Esophagus muscularis mucosa (tissue), 4 donors: Measurements from ENCODE around the gene PRICKLE3. TPM values are rescaled to one million over a fixed set of nuclear protein-coding genes. Genes with fewer than 3 reads are reported as not detected.

Experiments used
- DNase-seq: peaks from one replicate; pipeline ENCODE4 v3.0.0-alpha.2; 2017; ENCODE audit errors: extremely low spot score
- H3K27ac ChIP-seq, 4 donors: fragments of 200-600 bp; sonication (generic); replicated peaks in 1 of 4; 1 replicate in 3 of 4; 2 replicates in 1 of 4; pipeline ENCODE4 v1.5.1; 2016 to 2019; ENCODE audit warnings: mild to moderate bottlenecking in 1 of 4
- H3K27me3 ChIP-seq, 4 donors: fragments of 200-600 bp; sonication (generic); one replicate each; pipeline versions ENCODE4 v1.5.1 to v1.6.0; 2016 to 2019
- H3K36me3 ChIP-seq, 4 donors: fragments of 200-600 bp; sonication (generic); one replicate each; pipeline ENCODE4 v1.5.1; 2016 to 2019
- H3K4me1 ChIP-seq, 4 donors: fragments of 200-600 bp; sonication (generic); one replicate each; pipeline ENCODE4 v1.5.1; 2016 to 2019
- H3K4me3 ChIP-seq, 4 donors: fragments of 200-600 bp; sonication (generic); 1 replicate in 2 of 4; 2 replicates in 2 of 4; pipeline ENCODE4 v1.5.1; 2016 to 2019; ENCODE audit warnings: mild to moderate bottlenecking in 4 of 4, moderate library complexity in 1 of 4
- H3K9me3 ChIP-seq, 4 donors: fragments of 200-600 bp; sonication (generic); 1 replicate in 3 of 4; 2 replicates in 1 of 4; pipeline ENCODE4 v1.5.1; 2016 to 2019
- EP300 ChIP-seq: sonication (generic); formaldehyde crosslinking; IDR thresholded peaks from one replicate; pipeline ENCODE4 v1.6.1; 2017; ENCODE audit warnings: antibody characterized with exemption
- POLR2A ChIP-seq: fragments of 450-650 bp; IDR thresholded peaks from one replicate; pipeline ENCODE4 v1.6.1; 2017; ENCODE audit warnings: antibody characterized with exemption, moderate library complexity, mild to moderate bottlenecking, low read depth
- POLR2AphosphoS5 ChIP-seq, 2 donors: sonication (generic); formaldehyde crosslinking; IDR thresholded peaks; one replicate each; pipeline ENCODE4 v1.6.1; 2017; ENCODE audit warnings: antibody characterized with exemption in 2 of 2
- WGBS: methylation state at CpG from one replicate; pipeline ENCODE4 v1.1.5; 2018; 5-methylcytosine and 5-hydroxymethylcytosine counted together
- intact Hi-C: fragments of 100-400 bp; cut with DNase I; formaldehyde crosslinking; loops from one replicate; pipeline ENCODE4 v1.15.1; 2023
- total RNA-seq, 4 donors: library from RNA; depleted of rRNA; stranded (reverse); fragments of >200 nt; gene quantifications; one replicate each; pipeline versions ENCODE4 v1.1.0 to v1.2.1, GENCODE V29; 2016
- TF ChIP-seq, protein P1 (sequence below), 3 experiments: fragments of 200-600 bp in 2 of 3; fragments of 450-650 bp in 1 of 3; sonication (generic) in 2 of 3; IDR thresholded peaks; one replicate each; pipeline ENCODE4 v1.5.1; 2017 to 2019; ENCODE audit warnings: antibody characterized with exemption in 3 of 3, mild to moderate bottlenecking in 2 of 3, moderate library complexity in 1 of 3

PRICKLE3 gene
- total RNA-seq, 4 donors from 2014 or later: 7.6 to 16.2 (median 12.3) TPM

DNA sequence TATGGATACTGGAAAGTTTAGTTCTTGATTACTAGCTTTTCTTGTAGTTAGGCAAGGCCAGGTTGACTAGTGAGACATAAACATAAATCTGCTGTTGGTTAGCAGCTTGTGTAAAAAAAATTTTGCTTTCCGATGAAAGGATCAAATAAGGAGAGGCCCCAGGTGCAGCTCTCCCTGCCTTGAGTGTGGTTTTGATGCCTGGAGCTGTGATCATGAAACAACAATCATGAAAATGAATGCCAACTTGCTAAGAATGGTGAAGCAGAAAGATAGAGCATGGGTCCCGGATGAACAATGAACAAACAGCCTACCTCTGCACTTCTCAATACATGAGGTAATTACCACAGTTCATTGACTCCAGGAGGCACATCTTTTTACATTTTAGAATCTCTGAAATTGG lies 28.2 kb upstream of the PRICKLE3 start:
- 79% methylated on average over 2 of the region's 2 CpGs for WGBS
- no peak for TF ChIP-seq EP300
- H3K27ac ChIP-seq: no peak overlapping the region
- H3K36me3 ChIP-seq: no peaks in the 10 kb centered on the region
- DNase-seq: no peak
- intact Hi-C loops: no loop called here
- no peak overlapping the region for H3K4me3 ChIP-seq
- no peaks in the 10 kb centered on the region for H3K4me1 ChIP-seq
- H3K9me3 ChIP-seq: no peaks in the 10 kb centered on the region
- H3K27me3 ChIP-seq: peaks cover 0 to 8% (median 3%) of the 10 kb centered on the region in 4 donors

DNA sequence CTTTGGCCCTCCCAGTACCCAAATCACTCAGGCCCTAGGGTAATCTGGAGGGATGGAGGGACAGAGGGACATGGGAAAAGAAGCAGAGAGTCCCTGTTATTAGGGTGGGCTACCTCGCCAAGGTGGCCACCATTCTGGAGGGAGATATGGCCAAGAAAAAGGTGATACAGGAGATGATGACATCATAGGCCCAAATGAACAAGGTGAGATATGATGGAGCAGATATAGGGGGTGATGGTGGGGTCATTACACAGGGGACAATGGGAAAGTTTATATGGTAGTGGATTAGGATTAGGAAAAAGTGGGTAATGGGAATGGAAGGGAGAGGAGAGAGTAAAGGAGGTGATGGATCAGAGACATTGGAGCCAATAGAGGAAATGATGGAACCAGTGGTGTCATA lies 26.7 kb upstream of the PRICKLE3 start:
- Histone ChIP-seq H3K36me3 (no peaks in the 10 kb centered on the region), H3K4me1 (no peaks in the 10 kb centered on the region), H3K27me3 (peaks cover 0 to 9% (median 4%) of the 10 kb centered on the region in 4 donors), H3K4me3 (no peak overlapping the region), H3K9me3 (no peaks in the 10 kb centered on the region), H3K27ac (no peak overlapping the region)
- intact Hi-C loops: no loop called here
- no peak for DNase-seq
- TF ChIP-seq, protein P1, sequence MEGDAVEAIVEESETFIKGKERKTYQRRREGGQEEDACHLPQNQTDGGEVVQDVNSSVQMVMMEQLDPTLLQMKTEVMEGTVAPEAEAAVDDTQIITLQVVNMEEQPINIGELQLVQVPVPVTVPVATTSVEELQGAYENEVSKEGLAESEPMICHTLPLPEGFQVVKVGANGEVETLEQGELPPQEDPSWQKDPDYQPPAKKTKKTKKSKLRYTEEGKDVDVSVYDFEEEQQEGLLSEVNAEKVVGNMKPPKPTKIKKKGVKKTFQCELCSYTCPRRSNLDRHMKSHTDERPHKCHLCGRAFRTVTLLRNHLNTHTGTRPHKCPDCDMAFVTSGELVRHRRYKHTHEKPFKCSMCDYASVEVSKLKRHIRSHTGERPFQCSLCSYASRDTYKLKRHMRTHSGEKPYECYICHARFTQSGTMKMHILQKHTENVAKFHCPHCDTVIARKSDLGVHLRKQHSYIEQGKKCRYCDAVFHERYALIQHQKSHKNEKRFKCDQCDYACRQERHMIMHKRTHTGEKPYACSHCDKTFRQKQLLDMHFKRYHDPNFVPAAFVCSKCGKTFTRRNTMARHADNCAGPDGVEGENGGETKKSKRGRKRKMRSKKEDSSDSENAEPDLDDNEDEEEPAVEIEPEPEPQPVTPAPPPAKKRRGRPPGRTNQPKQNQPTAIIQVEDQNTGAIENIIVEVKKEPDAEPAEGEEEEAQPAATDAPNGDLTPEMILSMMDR (IDR thresholded peaks at IDR 0.05): no peak
- no peak for TF ChIP-seq POLR2AphosphoS5 (IDR thresholded peaks at IDR 0.05)
- no peak for TF ChIP-seq EP300
- no peak for TF ChIP-seq POLR2A
- WGBS: 69% methylated on average over 1 of the region's 1 CpG

DNA sequence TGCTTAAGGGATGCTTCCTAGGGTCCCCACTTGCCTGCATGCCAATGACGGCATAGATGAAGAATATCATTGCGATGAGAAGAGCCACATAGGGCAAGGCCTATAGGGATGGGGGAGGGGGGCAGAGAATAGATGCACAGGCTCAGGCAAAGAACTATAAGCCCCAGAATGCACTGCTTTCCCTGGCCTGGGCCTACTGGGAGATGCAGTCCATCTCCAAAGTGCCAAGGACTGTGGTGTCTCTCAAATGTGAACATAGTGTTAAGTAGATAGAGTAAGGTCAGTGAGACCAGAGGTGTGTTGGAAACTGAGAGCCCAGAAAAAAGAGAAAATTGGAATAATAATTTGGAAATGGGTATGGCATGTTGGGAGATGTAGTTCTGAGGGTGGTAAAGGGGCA lies 26.0 kb upstream of the PRICKLE3 start:
- Histone ChIP-seq H3K4me1 (no peaks in the 10 kb centered on the region), H3K9me3 (no peaks in the 10 kb centered on the region), H3K4me3 (no peak overlapping the region), H3K27me3 (peaks cover 0 to 10% (median 4%) of the 10 kb centered on the region in 4 donors), H3K36me3 (no peaks in the 10 kb centered on the region), H3K27ac (no peak overlapping the region)
- WGBS: 96% methylated on average over 2 of the region's 2 CpGs
- TF ChIP-seq, protein P1 (IDR thresholded peaks at IDR 0.05): no peak
- TF ChIP-seq POLR2AphosphoS5 (IDR thresholded peaks at IDR 0.05) (no peak), POLR2A (no peak), EP300 (no peak)
- intact Hi-C loops: no loop called here
- DNase-seq: no peak

DNA sequence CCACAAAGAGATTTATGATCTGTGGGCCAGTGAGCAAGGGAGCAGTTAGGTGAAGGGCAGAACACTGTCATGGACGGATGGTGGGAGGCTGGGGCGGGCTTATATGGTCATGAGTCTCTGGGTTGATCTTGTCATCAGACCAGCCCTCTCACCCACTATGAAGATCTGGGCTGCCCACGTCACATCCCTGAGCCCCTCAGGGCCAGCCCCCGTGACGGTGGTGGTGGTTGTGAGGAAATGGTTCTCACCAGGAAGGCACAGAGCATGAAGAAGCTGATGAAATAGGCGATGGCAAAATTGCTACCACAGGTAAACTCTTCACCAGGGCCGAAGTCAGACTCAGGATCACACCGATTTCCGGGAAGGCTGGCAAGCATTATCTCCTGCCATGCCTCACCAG lies 24.9 kb upstream of the PRICKLE3 start:
- Histone ChIP-seq H3K27ac (no peak overlapping the region), H3K36me3 (no peaks in the 10 kb centered on the region), H3K27me3 (peaks cover 0 to 14% (median 4%) of the 10 kb centered on the region in 4 donors), H3K4me1 (no peaks in the 10 kb centered on the region), H3K4me3 (no peak overlapping the region), H3K9me3 (no peaks in the 10 kb centered on the region)
- intact Hi-C loops: no loop called here
- WGBS: 77% methylated on average over 8 of the region's 9 CpGs
- no peak for TF ChIP-seq POLR2A
- TF ChIP-seq, protein P1 (IDR thresholded peaks at IDR 0.05): no peak
- no peak for DNase-seq

DNA sequence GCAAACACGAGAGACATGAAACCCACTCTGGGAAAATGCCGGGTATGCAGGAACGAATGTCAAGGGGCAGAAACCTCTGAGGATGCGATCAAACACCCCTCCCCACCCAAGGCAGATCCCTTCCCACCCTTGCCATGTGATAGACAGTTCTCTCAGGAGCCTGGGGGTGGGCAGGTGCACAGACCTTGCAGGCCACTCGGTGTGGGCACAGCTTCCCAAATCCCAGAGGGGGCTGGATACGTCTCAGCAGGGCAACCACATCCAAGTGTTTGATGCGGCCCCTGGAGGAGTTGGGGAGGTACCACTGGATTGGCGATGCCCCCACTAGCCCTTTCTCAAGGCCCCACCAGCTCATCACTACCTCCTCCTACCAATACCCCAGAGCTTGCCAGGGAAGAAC lies 24.2 kb upstream of the PRICKLE3 start:
- Histone ChIP-seq H3K27ac (no peak overlapping the region), H3K4me1 (no peaks in the 10 kb centered on the region), H3K27me3 (peaks cover 0 to 19% (median 4%) of the 10 kb centered on the region in 4 donors), H3K4me3 (no peak overlapping the region), H3K36me3 (no peaks in the 10 kb centered on the region), H3K9me3 (no peaks in the 10 kb centered on the region)
- DNase-seq: no peak
- intact Hi-C loops: no loop called here
- 70% methylated on average over 5 of the region's 8 CpGs for WGBS
- TF ChIP-seq EP300: no peak
- no peak for TF ChIP-seq POLR2AphosphoS5 (IDR thresholded peaks at IDR 0.05)
- TF ChIP-seq POLR2A: no peak
- TF ChIP-seq, protein P1 (IDR thresholded peaks at IDR 0.05): no peak
